HG02678 (cell line): ENCODE results near the gene FGF22.
"Not testable (repeated sequence)": the region's sequence is repeated elsewhere in the genome, so short reads cannot be mapped to it uniquely, and the experiment has no call there.

Experiments
- ATAC-seq: cut with Tn5 transposase; IDR thresholded peaks from one replicate; pipeline ENCODE4 v1.9.1; 2021; ENCODE audit warnings: mild to moderate bottlenecking, moderate library complexity; ENCODE audit not compliant: unreplicated experiment

The FGF22 gene

DNA sequence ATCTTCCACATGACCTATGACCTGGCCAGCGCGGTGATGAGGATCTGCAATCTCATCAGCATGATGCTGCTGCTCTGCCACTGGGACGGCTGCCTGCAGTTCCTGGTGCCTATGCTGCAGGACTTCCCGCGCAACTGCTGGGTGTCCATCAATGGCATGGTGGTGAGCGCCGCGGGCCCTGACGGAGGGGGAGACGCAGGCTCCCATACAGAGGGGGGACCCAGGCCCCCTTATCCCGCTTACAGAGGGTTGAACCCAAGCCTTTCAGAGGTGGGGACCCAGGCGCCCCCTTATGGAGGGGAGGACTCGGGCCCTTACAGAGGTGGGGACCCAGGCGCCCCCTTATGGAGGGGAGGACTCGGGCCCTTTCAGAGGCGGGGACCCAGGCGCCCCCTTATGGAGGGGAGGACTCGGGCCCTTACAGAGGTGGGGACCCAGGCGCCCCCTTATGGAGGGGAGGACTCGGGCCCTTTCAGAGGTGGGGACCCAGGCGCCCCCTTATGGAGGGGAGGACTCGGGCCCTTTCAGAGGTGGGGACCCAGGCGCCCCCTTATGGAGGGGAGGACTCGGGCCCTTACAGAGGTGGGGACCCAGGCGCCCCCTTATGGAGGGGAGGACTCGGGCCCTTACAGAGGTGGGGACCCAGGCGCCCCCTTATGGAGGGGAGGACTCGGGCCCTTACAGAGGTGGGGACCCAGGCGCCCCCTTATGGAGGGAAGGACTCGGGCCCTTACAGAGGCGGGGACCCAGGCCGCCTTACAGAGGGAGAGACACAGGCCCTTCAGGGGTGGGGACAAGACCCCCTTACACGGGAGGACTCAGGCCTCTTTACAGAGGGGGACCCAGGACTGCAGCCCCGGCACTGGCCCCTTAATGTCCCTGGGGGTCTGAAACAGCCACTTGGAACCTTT is 34.4 kb upstream of the FGF22 start:
- not testable (repeated sequence) for ATAC-seq

DNA sequence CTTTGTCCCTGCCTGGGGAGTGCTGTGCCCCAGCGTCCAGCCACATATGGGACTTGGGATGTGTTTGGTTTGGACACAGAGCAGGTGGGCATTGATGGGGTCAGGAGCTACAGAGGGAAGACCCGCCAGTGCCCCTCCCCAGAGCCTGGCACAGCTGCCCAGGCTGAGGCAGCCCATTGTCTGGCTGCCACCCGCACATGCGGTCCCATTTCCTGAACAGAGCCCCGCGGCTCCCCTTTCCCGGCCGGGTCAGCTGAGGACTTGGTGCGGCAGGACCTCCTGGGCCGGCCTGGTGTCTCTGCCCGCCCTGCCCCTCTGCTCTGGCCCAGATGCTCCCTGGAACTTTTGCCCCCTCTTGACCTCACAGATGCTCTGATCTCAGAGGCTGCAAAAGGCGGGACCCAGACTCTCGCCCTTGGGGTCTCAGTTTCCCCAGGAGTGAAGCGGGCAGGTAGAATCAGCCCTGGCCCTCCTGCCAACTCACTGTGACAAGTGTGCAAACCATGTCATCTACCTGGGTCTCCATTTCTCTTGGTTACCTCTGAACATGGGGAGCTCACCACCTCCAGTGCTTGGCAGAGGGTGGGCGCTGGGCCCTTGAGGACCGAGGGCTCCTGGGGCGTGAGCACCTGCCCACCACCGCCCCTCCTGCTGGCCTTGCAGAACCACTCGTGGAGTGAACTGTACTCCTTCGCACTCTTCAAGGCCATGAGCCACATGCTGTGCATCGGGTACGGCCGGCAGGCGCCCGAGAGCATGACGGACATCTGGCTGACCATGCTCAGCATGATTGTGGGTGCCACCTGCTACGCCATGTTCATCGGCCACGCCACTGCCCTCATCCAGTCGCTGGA is 32.2 kb upstream of the FGF22 start:
- no peak for ATAC-seq

DNA sequence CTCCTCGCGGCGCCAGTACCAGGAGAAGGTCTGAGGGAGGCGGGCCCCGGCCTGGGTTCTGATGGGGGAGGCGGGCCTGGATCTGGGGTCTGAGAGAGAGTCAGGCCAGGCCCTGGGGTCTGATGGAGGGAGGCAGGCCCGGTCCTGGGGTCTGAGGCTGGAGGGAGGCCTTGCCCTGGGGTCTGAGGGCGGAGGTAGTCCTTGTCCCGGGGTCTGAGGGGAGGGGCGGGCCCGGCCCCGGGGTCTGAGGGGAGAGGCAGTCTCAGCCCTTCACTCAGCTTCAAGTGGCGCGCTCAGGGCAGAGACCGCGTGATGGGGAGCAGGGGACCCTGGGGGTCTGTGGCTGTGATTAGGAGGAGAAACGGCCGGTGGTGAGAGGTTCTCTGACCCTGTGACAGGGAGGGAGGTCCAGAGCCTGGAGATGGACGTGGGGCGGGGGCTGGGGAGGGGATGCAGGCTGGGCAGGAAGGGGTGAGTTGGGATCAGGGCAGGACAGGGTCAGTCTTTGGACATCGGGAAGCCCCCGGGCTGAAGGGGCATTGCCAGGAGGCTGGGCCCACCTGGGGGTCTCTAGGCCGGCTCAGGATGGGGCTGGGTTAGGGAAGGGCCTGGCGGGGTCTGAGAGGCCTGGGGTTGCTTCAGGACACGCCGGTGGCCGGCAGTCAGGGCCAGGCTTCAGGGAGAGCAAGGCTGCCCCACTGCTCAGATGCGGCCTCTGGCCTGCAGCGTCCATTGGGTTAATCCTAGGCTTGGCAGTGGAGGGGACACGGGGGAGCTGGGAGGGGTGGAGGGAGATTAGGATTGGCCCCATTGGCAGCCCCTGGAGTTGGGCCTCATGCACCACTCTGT is 31.3 kb upstream of the FGF22 start:
- ATAC-seq: no peak

DNA sequence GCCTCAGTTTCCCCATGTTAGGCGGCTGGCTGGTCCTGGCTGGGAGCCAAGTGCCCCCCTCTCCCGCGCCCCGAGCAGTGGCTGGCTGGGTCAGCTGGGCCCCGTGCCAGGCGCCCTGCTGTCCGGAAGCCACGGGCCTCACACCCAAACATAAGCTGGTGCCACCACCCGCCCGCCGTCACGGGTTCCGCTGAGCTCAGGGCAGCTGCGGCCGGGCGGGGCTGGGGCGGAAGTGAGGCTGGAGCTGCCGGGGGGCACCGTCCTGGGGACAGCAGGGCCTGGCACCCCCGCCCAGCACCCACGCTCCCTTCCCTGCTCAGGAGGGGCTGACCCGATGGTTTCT is 30.7 kb upstream of the FGF22 start:
- ATAC-seq: no peak

- ATAC-seq: no peak
Measured at GRCh38 chr19:610071-610800, 29.4 kb upstream of the FGF22 start.

DNA sequence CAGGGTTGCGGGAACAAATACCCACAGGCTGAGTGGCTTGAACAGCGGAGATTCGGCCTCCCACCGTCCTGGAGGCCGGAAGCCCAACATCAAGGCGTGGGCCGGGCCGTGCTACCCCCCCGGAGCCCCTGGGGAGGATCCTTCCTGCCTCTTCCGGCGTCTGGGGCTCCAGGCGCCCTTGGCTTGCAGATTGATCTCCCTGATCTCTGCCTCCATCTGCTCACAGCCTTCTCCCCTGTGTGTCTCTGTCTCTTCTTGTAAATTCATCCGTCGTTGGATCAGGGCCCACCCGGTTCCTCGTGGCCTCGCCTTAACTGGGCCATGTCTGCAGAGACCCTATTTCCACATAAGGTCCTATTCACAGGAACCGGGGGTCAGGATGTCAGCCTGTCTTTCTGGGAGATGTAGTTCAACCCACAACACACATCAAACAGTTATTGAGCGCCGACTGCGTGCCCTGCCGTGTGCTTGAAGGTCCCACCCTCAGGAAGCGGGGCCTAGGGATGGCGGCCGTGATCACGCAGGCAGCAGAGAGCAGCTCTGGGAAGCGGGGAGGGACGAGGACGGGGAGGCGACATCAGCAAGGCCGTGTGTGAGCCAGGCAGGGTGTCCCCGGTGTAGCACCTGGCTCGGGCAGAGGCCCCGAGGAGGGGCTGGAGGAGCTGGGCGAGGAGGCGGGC is 28.7 kb upstream of the FGF22 start:
- no peak for ATAC-seq

DNA sequence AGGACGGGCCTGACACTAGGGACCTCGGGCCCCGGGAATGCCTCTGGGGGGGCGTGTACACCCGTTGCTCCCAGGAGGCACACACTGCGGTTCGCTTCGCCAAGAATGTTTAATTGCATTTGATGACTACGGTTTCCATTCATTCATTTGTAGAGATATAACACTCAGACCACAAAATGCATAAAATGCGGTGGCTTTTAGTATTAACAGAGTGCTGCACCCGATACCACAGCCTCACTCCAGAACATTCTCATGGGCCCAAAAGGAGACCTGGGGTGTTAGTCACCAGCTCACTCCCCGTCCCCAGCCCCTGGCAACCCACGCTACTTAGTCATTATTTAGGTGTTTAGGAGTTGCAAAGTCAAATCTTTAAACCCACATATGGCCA is 28.2 kb upstream of the FGF22 start:
- no peak for ATAC-seq

DNA sequence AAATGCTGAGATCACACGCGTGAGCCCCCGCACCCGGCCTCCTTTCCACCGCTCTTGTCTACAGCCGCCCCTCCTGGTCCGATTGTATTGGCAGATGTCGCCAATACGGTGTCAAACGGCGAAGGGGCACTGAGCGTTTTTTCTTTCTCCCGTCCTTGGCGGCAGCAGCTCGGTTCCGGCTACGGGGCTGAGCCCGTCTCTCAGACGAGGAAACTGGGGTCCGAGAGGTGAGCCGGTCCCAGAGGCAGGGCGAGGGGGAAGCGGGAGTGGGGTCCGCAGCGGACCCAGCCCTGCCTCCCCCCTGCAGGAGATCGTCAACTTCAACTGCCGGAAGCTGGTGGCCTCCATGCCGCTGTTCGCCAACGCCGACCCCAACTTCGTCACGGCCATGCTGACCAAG is 26.7 kb upstream of the FGF22 start:
- ATAC-seq: no peak

- ATAC-seq: no peak
Measured at GRCh38 chr19:613732-614567, 25.7 kb upstream of the FGF22 start.

GRCh38 chr19:615619-616018 is 24.1 kb upstream of the FGF22 start:
- no peak for ATAC-seq

- ATAC-seq: no peak
Measured at GRCh38 chr19:616062-616700, 23.5 kb upstream of the FGF22 start.

- no peak for ATAC-seq
Measured at GRCh38 chr19:616747-617526, 22.7 kb upstream of the FGF22 start.

DNA sequence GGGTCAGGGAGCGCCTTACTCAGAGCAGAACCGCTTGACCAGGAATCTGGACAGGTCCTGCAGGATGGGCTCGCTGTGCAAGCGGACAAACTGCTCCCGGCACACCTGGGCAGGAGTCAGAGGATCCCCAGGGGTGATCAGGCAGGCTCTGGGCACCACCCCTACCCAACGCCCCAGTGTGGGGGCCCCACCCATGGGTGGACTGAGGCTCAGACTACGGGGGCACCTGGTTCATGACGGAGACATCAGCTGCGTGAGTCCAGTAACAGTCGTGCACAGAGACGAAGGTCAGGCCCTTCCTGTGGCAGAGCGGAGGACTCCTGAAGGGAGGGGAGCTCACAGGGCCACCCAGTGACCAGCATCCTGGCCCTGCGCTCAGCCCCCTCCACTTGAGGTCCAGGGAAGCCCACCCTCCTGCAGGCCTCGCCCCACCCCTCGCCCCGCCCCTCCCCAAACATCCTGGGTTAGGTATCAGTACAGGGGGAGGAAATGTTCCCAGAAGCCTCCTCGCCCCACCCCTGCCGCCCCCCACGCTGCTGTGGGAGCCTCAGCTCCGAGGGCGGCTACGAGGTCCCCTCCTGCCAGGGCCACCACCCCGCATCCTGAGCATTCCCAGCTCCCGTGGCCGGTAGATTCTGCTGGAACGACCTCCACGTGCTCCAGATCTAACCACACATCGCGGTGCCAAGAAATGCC is 22.0 kb upstream of the FGF22 start:
- no peak for ATAC-seq

GRCh38 chr19:618247-618619 is 21.4 kb upstream of the FGF22 start:
- ATAC-seq: no peak

- no peak for ATAC-seq
Measured at GRCh38 chr19:618674-619285, 20.9 kb upstream of the FGF22 start.

DNA sequence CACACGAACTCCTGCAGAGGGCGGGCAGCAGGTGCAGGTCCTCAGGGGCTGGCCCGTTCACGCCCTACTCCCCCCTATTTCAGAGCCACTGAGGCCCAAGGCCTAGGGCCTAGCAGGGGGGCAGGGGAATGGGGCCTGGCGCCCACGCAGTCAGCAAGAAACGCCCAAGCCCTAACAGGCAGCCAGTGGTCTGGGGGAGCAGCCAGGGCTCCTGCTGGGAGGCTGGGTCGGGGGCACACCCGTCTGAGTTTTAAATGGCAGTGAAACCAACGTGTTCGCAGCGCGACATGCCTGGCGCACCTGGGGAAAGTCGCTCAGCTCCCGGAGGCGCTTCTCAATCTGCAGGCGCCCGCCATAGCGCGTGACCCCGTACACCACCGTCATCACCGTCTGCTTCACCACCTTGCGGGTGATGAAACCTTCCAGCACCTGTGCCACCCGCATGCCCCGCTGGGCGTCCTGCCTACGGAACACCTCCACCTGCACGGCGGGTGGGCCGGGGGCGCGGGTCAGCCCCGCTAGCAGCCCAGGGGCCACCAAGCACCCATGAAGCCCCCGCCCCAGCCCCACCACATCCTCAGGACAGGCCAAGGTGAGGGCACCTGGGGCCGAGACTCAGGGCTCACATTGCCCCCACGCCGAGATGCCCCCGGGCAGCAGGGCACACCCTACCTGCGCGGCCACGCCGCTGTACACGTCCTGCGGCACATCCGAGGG is 20.2 kb upstream of the FGF22 start:
- no peak for ATAC-seq
